Measurements from ENCODE around the gene MAPRE3.
A peak's percentile ranks its signal among the peaks of the same experiment; 100 is the strongest.
"Not testable (repeated sequence)": the region's sequence is repeated elsewhere in the genome, so short reads cannot be mapped to it uniquely, and the experiment has no call there.

Gene MAPRE3

GRCh38 chr2:27071990-27072830, 101.8 kb downstream of the MAPRE3 start:
- peak; percentile 49 for DNase-seq

- no peak for DNase-seq
Measured at GRCh38 chr2:27072920-27073319, 102.5 kb downstream of the MAPRE3 start.

GRCh38 chr2:27073782-27074181, 103.3 kb downstream of the MAPRE3 start:
- no peak for DNase-seq

GRCh38 chr2:27074738-27075565, 104.5 kb downstream of the MAPRE3 start:
- DNase-seq, result peak; percentile 34

GRCh38 chr2:27075566-27075871, 105.1 kb downstream of the MAPRE3 start:
- DNase-seq, result not testable (repeated sequence)

- no peak for DNase-seq
Measured at GRCh38 chr2:27076323-27076722, 105.9 kb downstream of the MAPRE3 start.
